Germinal center (tissue), 1 donor: ENCODE data around the gene PRDM16.

ENCODE experiments used
- DNase-seq: peaks from one replicate; pipeline ENCODE4 v3.0.0; 2012; ENCODE audit warnings: mixed read lengths, low spot score

Gene PRDM16

DNA sequence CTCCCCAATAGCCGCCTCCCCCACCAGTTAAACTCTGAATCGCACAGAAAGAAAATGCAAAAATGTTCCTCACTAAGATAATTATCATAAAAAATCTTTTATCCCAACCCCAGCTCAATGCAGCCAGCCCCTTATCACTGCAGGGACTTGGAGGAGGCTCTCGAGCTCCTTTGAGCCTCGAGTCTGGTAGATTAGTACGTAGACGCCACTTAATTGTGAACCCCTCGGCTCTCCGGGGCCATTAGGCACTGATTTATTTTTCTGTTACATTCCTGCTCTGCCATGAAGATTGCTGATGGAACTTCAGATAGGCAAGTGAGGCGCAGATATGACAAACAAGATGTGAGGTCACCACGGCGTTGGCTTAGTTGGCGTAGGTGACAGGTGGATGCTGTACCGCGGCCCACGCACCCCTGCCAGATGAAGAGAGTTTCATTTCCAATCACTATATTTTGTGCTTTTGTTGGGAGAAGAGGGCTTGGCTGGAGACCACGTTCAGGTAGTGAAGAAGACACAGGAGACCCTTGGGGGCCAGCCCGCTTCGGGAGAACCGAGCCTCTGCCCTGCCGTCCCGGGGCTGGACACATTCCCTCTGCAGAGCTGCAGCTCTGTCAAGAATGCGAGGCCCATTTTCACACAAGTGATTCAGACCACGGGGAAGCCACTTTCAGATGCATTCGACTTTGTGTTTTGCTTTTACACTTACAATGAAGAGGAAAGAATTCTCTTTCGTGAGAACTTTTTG, 329.6 kb downstream of the PRDM16 start:
- DNase-seq: no peak

DNA sequence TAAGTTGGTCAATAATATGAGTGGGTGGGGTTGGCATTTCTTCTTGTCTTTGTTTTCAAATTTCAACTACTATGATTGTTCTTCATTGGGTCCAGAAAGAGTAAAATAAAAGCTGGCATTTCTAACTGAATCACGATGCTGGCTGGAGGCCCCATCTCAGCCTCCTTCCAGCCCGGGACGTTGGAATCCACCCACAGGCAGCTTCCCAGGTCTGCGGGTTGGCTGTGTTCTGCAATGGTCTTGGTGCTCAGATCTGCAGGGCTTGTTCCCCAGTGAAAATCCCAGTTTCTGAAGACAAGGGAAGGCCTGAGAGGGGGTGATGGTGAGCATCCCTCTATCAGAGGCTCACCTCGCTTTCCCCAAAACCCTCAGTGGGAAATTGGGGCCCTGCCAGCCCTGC, 330.7 kb downstream of the PRDM16 start:
- DNase-seq: no peak

DNA sequence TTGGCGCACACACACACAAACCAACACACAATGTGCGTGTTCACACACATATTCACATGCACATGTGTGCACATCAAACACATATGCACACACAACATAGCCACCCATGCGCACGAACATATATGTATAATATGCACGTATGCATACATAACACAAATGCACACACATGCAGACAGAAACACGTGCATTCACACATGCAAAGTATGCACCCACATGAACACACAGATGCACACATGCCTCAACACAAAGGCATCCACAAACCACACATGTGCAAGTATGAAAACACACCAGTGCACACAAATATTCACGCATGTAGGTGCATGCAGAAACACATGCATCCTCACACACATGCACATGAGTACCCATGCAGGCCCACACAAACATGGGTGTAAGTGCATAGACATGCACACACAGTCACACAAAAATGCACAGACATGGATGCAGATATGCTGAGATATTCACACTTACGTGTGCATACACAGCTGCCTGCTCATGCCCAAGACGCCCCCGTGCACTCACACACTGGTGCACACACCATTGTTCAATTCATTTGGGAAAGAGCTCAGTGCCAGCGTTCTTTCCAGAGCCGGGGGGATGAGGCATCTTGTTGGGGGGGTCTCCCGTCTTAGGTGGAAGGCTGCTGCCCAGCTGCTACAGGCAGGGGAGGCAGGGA, 332.7 kb downstream of the PRDM16 start:
- no peak for DNase-seq

DNA sequence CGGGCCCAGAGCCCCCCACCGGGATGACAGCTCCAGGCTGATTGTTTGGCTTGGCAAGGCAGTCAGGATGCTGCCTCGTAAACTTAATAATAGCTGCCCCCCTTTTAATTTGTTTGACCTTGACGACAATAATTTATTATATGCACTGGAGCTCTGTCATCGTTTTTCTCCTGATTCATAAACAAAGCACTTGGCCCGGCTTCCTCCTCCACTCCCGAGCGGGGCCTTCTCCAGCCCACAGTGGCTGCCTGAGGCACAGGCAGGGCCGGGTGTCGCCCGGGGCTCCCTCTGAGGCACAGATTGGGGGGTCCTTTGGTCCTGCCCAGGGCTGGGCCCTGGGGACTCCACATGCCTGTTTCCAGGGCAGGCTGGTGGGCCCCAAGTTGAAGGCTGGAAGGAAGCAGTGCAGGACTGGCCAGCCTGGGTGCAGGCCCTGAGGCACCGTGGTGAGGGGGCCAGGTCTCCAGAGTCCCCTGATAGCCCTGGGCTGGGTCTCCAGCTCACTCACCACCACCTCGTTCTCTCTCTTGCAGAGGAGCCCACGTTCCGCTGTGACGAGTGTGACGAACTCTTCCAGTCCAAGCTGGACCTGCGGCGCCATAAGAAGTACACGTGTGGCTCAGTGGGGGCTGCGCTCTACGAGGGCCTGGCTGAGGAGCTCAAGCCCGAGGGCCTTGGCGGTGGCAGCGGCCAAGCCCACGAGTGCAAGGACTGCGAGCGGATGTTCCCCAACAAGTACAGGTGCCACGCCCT, 333.4 kb downstream of the PRDM16 start:
- DNase-seq: no peak

DNA sequence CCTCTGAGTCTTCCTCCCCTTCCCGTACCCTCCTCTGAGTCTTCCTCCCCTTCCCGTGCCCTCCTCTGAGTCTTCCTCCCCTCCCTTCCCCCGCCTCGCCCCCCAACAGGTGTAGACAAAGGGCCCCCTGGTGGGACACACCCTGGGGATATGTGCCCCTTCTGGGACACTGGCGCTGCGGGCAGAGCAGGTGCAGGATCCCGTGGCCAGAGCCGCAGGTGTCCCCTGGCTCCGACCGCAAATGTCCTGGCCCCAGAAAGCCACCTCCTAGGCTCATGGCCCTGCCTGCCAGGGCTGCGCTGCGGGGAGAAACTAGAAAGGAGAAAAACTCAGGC, 334.0 kb downstream of the PRDM16 start:
- no peak for DNase-seq

DNA sequence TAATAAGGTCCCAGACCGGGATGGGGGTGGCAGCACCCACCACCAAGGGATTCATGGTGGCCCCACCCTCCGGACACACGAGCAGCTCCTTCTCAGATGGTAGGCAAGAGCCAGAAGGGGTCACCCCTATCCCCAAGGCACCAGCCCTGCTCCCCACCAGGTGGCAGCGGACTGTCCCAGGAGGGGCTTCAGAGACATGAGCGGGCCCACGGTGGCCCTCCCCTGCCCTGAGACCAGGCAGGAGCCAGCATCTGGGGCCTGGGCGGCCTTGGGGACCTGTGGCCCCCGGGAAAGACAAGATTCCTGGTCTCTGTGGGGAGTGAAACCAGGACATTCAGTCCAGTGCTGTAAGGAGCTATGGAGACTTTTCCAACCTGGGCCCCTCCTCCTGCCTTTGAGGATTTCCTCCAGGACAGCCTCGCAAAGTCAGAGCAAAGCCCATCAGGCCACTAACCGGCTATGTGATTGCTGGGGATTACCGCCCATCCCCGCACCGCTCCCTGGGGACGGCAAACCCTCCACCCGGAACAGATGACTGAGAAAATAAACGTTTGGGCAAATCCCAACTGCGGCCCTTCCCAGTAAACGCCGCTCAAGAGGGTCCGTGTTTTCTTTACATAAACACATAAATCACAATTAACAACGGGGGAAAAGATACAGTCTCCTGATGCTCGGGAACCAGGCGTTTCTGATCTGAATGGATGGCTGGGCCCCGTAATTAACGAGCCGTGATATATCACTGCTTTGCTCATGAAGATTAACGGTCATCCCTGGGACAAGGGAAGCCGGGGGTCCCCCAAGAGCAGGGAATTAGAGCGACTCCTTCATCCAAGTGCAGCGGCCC, 334.6 kb downstream of the PRDM16 start:
- no peak for DNase-seq

DNA sequence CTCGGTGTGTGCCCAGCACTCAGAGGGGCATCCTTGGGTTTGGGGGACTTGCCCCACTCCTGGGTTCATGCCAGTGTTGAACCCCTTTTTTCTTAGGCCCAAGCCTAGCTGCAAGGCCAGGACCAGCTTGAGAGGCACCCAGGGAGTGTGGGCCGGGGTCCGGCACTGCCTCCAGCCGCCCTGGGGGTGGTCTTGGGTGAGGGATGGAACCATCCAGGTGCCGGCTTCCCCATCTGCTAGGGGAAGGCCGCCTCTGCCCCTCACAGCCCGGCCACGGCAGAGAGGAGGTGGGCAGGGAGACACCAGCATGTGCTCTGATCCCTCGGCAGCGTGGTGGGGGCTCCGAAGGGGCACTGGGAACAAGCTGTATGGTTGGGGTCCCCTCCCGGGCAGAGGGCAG, 335.3 kb downstream of the PRDM16 start:
- no peak for DNase-seq

DNA sequence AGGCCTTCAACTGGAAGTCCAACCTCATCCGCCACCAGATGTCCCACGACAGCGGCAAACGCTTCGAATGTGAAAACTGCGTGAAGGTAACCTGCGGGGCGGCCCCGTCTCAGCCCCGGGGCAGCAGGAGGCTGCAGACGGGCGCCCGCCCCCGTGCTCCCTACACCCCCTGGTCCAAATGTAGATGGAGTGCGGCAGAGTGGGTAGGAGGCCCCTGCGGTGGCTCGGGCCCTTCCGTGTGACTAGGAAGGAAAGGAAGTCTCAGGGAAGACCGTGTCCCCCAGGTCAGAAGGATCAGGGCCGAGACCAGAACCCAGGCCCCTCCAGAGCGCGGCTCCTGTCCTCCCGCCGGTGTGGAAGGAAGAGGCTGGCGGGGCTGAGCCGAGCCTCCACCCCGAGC, 335.8 kb downstream of the PRDM16 start:
- DNase-seq: no peak

DNA sequence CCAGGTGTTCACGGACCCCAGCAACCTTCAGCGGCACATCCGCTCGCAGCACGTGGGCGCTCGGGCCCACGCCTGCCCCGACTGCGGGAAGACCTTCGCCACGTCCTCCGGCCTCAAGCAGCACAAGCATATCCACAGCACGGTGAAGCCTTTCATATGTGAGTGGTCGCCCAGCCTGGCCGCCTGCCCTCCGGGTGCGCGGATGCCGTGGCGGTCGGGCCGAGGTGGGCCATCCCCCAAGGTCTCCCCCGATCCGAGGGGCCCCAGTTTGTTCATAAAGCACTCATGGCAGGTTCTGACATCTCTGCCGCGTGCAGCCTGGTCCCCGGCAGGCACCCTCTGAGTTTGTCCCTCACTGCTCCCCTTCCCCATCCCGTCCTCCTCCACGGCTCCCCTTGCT, 336.5 kb downstream of the PRDM16 start:
- DNase-seq: no peak

DNA sequence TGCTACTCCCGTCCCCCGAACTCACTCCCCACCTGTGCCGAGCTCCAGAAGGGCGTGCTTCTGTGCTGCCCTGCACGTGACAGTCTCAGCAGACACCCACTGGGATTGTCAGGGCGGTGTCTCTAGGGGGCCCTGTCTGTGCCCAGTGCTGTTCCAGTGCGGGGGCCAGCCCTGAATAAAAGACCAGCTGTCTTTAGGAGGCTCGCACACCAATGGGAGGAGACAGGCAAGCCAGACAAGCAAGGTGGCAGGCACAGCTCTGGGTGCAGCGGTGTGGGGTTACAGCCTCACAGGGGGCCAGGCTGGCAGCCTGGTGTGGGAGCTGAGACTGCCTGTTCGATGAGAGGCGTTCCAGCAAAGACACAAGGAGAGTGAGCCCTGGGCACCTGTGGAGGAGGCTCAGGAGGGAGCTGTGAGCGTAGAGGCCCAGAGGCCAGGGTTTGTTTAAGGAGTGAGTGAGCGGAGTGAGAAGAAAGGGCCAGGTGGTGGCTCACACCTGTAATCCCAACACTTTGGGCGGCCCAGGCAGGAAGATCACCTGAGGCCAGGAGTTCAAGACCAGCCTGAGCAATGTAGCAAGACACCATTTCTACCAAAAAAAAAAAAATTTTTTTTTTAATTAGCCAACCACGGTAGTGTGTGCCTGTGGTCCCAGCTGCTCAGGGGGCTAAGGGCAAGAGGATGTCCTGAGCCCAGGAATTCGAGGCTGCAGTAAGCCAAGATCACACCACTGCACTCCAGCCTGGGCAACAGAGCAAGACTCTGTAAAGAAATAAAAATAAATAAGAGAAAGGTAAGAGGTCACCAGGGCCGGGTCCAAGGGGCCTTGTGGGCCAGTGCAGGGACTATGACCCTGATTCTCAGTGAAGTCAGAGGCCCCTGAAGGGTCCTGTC, 337.2 kb downstream of the PRDM16 start:
- DNase-seq: no peak

DNA sequence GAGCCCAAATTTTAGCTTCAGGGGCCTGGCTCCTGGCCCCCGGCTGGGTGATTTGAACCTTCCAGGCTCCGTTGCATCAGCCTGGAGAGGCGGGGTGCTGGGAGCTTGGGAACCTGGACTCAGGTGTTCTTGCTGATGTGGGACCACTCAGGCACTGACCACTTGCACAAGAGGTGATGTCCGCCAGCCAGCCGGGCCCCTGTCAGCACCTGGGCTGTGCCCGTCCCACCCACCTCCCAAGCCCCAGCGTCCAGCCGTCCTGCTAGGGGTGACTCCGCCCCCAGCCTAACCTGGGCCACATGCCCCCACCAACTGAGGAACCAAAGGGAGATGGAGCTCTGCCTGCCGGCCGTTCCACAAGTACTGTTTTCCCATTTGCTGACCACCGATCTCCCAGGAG, 338.0 kb downstream of the PRDM16 start:
- no peak for DNase-seq

DNA sequence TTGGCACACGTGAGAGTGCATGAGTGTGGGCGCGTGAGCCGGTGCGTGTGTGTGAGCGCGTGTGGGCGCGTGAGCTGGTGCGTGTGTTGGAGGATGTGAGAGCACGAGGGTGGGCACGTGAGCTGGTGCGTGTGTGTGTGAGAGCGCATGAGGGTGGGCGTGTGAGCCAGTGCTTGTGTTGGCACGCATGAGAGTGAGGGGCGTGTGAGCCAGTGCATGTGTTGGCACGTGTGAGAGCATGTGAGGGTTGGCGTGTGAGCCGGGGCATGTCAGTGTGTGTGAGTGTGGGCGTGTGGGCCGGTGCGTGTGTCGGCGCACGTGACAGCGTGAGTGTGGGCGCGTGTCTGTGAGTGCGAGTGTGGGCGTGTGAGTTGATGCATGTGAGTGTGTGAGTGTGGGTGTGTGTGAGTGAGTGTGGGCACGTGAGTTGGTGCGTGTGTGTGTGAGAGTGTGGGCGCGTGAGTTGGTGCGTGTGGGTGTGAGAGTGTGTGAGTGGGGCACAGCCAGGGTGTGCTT, 339.8 kb downstream of the PRDM16 start:
- DNase-seq: no peak

DNA sequence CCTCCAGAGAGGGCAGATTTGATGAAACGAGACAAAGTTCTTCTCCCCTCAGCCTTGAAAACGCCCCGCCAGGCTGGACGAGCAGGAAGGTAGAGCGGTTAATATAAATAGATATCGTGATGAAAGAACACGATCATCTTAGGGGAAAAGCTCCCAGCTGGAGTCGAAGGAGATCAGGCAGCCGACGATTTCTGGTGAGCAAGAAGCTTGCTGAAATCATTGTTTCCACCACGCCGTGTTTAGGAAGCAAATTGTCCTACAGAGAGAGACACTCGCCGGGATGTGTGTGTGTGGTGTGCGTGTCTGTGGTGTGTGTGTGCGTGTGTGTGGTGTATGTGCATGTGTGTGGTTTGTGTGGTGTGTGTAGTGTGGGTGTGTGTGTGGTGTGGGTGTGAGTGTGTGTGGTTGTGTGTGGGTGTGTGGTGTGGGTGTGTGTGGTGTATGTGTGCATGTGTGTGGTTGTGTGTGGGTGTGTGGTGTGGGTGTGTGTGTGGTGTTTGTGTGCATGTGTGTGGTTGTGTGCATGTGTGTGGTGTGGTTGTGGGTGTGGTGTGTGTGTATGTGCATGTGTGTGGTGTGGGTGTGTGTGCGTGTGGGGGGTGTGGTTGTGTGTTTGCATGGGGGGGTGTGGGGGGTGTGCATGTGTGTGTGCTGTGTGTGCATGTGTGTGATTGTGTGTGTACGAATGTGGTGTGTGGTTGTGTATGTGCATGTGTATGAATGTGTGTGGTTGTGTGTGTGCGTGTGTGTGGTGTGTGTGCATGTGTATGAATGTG, 340.6 kb downstream of the PRDM16 start:
- no peak for DNase-seq

DNA sequence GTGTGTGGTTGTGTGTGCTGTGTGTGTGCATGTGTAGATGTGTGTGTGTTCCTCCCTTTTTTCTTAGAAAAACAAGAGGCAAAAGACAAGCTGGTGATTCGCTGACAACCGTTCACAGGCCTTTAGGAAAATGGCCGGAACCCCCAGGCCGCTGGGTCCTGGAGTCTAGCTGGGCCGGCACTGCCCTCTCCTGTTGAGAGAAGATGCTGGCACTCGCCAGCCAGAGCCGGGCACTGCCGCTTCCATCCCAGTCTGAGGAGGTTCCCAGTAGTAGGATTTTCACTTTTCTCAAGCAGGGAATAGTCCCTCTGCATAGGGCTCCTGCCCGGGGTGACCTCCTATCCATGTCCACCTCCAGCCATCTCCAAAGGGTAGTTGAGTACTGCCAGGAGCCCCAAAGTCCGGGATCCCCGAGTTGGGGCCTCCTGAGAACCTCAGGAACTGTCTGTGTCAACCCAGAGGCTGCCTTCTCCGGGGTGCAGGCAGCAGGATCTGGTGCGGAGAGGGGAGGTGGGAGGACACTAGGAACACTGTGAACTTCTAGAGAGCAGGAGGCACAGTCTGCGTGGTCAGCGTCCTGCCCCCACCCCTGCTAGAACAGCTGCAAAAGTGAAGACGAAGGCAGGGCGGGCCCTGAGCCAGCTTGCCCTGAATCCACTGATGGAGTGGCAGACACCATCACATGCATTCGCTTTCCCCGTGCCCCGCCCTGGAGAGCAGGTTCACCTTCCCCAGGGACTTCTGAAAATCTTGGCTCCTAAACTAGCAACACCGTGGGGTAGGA, 341.3 kb downstream of the PRDM16 start:
- DNase-seq: no peak

DNA sequence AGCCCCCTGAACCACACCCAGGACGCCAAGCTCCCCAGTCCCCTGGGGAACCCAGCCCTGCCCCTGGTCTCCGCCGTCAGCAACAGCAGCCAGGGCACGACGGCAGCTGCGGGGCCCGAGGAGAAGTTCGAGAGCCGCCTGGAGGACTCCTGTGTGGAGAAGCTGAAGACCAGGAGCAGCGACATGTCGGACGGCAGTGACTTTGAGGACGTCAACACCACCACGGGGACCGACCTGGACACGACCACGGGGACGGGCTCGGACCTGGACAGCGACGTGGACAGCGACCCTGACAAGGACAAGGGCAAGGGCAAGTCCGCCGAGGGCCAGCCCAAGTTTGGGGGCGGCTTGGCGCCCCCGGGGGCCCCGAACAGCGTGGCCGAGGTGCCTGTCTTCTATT, 342.8 kb downstream of the PRDM16 start:
- DNase-seq: no peak

DNA sequence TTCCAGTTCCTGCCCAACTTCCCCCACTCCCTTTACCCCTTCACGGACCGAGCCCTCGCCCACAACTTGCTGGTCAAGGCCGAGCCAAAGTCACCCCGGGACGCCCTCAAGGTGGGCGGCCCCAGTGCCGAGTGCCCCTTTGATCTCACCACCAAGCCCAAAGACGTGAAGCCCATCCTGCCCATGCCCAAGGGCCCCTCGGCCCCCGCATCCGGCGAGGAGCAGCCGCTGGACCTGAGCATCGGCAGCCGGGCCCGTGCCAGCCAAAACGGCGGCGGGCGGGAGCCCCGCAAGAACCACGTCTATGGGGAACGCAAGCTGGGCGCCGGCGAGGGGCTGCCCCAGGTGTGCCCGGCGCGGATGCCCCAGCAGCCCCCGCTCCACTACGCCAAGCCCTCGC, 343.4 kb downstream of the PRDM16 start:
- DNase-seq: no peak

DNA sequence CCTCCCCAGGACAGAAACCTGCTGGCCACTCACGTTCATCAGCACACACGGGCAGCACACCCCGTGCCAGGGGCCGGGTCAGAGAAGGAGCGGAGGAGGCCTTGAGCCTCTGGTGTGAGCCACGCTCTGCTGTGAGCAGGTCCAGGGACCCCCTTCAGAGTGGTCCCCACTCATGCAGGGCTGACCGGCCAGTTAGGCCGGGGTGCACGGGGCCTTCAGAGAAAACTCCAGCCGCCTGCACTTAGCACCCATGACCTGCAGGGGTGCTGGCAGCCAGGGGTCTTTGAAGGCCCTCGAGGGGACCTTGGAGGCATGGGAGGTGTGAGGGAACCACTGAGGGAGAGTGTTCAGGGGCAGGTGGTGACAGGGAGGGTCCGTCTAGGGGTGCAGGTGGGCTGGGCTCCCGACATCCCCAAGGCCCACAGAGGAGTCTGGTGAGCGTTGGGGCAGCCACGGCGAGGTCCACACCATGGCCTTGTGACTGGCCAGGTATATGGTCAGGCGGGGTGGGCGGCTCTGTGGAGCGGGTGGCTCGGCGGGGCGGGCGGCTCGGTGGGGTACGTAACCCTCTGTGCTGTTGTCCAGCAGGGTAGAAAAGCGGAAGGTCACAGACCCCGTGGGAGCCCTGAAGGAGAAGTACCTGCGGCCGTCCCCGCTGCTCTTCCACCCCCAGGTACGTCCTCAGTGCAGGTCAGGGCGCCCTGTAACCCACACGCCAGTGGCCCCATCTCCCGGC, 345.1 kb downstream of the PRDM16 start:
- no peak for DNase-seq

DNA sequence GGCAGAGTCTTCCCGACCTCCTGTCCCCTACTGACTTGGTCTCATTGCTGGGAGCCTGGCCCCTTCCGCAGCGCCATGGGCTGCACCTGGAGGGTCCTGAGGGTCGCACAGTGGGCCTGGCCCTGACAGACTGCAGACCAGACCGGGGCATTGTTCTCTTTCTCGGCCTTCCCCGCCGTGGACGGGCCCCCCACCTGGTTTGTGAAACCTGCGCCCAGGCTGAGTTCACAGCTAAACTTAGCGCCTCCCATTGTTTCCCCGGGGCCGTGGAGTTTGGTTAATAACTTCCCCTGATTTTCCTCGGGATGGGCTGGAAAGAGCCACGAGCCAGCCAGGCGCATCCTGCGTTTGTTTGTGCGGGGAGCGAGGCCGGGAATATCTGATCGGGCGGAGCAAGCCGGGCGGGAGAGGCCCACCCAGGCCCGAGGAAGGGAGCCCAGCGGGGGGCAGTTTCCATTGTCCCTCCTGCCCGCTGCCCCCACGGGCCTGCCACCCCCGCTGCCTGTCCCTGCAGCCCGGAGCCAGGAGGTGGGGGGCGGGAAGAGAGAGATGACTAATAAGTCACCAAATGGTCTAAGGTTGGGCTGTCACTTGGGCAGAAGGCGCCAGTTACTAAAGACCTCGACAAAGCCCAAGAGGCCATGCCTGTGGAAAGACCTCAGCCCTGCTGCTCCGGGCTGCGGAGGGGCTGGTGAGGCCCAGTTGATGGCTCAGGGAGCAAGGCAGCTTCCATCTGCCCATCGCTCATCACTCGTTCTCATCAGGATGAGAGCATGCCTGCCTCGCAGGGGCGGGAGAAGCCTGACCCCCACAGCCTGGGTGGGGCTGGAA, 346.5 kb downstream of the PRDM16 start:
- DNase-seq: no peak
